ENCODE measurements around the gene HCFC1R1. TPM values are rescaled to one million over a fixed set of nuclear protein-coding genes. Genes with fewer than 3 reads are reported as not detected.

The HCFC1R1 gene
- polyA plus RNA-seq, 4 donors, result 61.3 to 102 (median 72.0) TPM

GRCh38 chr16:3004319-3004718 lies 19.4 kb downstream of the HCFC1R1 start:
- DNase-seq (ENCODE audit: low read depth in 4 of 4, low spot score in 3 of 4), result no peak

- DNase-seq (ENCODE audit: low read depth in 4 of 4, low spot score in 3 of 4), result peak in 3 of 4 donors; percentile 91 to 96 (median 91)
Observed at GRCh38 chr16:3003582-3004270, 20.0 kb downstream of the HCFC1R1 start.

- DNase-seq (ENCODE audit: low read depth in 4 of 4, low spot score in 3 of 4), result no peak
Observed at GRCh38 chr16:3001316-3001715, 22.4 kb downstream of the HCFC1R1 start.

- no peak for DNase-seq (ENCODE audit: low read depth in 4 of 4, low spot score in 3 of 4)
Observed at GRCh38 chr16:3000540-3000939, 23.2 kb downstream of the HCFC1R1 start.

GRCh38 chr16:2999929-3000328 lies 23.8 kb downstream of the HCFC1R1 start:
- no peak for DNase-seq (ENCODE audit: low read depth in 4 of 4, low spot score in 3 of 4)

GRCh38 chr16:2996298-2996697 lies 27.4 kb downstream of the HCFC1R1 start:
- no peak for DNase-seq (ENCODE audit: low read depth in 4 of 4, low spot score in 3 of 4)

- no peak for DNase-seq (ENCODE audit: low read depth in 4 of 4, low spot score in 3 of 4)
Observed at GRCh38 chr16:2992383-2993081, 31.2 kb downstream of the HCFC1R1 start.

GRCh38 chr16:2991566-2992261 lies 32.0 kb downstream of the HCFC1R1 start:
- no peak for DNase-seq (ENCODE audit: low read depth in 4 of 4, low spot score in 3 of 4)

- no peak for DNase-seq (ENCODE audit: low read depth in 4 of 4, low spot score in 3 of 4)
Observed at GRCh38 chr16:2990891-2991290, 32.9 kb downstream of the HCFC1R1 start.

GRCh38 chr16:2988590-2989099 lies 35.1 kb downstream of the HCFC1R1 start:
- no peak for DNase-seq (ENCODE audit: low read depth in 4 of 4, low spot score in 3 of 4)

GRCh38 chr16:2987833-2988232 lies 35.9 kb downstream of the HCFC1R1 start:
- no peak for DNase-seq (ENCODE audit: low read depth in 4 of 4, low spot score in 3 of 4)

- no peak for DNase-seq (ENCODE audit: low read depth in 4 of 4, low spot score in 3 of 4)
Observed at GRCh38 chr16:2987286-2987685, 36.5 kb downstream of the HCFC1R1 start.

GRCh38 chr16:2986623-2987188 lies 37.0 kb downstream of the HCFC1R1 start:
- no peak for DNase-seq (ENCODE audit: low read depth in 4 of 4, low spot score in 3 of 4)

- DNase-seq (ENCODE audit: low read depth in 4 of 4, low spot score in 3 of 4), result no peak
Observed at GRCh38 chr16:2985893-2986355, 37.8 kb downstream of the HCFC1R1 start.

GRCh38 chr16:2985462-2985861 lies 38.3 kb downstream of the HCFC1R1 start:
- DNase-seq (ENCODE audit: low read depth in 4 of 4, low spot score in 3 of 4), result no peak

- DNase-seq (ENCODE audit: low read depth in 4 of 4, low spot score in 3 of 4), result peak in 1 of 4 donors; percentile 59
Observed at GRCh38 chr16:2983706-2984136, 40.0 kb downstream of the HCFC1R1 start.

GRCh38 chr16:2982402-2982801 lies 41.3 kb downstream of the HCFC1R1 start:
- DNase-seq (ENCODE audit: low read depth in 4 of 4, low spot score in 3 of 4), result no peak

- no peak for DNase-seq (ENCODE audit: low read depth in 4 of 4, low spot score in 3 of 4)
Observed at GRCh38 chr16:2981899-2982250, 41.9 kb downstream of the HCFC1R1 start.

- no peak for DNase-seq (ENCODE audit: low read depth in 4 of 4, low spot score in 3 of 4)
Observed at GRCh38 chr16:2981177-2981898, 42.4 kb downstream of the HCFC1R1 start.
